GM18508 (cell line): ENCODE measurements around the gene GRB14.
"Not testable (repeated sequence)": the region's sequence is repeated elsewhere in the genome, so short reads cannot be mapped to it uniquely, and the experiment has no call there.

Source experiments
- ATAC-seq: cut with Tn5 transposase; IDR thresholded peaks from one replicate; pipeline ENCODE4 v1.9.1; 2021; ENCODE audit warnings: moderate number of reproducible peaks; ENCODE audit not compliant: insufficient read depth, unreplicated experiment

The GRB14 gene

DNA sequence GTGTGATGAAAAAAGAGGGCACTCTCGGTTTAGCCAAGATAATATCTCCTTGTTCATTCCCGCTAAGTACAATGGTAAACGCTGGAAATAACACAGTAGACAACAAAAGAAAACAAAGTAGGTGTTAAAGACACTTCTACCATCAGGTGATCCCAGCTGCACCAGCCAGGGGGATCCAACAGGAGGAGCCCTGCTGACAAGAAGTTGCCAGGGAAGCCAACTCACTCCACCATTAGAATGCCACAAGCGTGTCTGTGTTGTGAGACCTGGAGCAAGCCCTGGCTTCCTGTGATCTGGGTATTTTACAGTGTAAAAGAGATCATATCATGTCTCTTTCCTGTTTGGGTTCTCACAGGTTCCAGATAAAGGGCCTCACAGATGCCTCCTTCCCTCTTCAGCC is 117.0 kb downstream of the GRB14 start:
- no peak for ATAC-seq

DNA sequence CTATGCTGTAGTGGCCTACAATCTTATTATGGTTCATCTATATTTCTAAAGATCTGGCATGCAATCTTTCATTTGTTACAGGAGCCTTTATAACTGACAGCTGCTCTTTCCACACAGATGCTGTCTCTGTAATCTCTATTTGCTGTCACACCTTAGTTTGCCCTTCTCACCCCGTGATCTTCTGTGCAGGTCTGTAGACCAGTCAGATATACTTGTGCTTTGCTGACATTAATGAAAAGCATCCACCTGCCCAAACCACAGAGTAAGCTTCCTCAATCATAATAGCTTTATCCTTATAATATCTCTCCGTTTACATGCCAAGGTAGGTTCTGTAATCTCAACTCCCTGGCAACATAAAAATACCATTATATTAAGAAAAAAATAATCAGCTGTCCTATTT is 122.4 kb downstream of the GRB14 start:
- ATAC-seq: no peak

DNA sequence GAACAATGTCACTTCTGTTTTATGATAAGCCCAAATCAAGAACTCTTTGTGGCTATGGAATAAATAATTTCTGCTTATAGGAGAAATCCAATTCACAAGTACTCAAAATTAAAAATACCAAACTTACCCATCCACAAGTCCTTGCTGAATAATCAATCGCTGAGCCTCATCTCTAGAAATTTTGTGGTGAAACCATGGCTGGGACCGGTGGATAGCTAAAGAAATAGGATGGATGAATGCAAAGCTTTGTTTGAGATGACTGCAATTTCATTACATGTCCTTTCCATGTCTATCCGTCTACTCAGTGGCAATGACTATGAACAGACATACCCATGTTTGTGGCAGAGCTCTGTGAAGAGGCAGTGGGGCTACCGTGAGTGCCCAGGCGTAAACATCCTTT is 124.4 kb downstream of the GRB14 start:
- ATAC-seq: no peak

DNA sequence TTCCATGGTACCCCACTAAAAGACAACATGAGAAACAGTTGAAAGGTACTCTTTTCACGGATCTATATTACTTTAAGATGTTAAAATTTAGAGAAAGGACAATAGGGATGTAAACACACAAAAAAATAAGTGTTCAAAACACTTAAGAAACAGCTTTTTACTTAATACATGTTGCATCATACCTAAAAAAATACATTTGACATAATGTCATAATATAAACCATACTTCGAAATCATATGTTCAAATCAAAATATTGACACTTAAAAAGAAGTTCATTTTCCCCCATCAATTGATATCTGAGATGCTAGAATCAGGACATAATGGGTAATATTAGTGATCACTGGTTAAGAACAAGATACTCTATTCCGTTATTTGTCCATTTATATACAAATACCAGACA is 124.9 kb downstream of the GRB14 start:
- no peak for ATAC-seq

DNA sequence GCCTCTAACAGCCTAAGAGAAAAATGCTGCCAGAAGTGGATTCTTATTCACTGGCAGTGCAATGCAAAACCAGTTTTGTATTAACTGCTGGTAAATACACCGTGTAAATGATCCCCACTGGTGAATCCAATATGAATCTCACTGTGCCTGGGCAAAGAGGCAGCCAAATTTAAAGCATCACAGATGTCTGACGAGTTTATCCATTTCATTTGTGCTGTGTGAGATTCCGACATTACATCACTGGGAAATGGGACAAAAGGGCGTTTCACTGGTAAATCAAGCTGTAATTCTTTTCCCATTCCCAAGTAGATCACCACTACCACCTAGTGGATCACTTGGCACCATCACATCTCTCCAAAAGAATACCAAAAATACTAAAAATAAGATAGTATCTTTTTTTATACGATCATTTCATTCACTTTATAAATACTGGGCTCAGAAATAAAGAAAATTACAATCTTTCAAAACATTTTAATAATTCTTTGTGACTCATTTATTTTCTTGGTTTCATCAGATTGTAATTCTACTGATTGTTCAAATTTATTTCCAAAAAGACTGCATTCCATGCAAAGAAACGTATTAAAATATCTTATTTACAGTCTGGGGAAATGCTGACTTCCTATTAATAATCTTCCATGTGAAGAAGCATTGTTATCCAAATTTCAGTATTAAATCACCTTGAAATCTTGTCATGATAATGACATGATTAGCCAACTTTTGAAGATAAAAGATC is 125.6 kb downstream of the GRB14 start:
- ATAC-seq: no peak

DNA sequence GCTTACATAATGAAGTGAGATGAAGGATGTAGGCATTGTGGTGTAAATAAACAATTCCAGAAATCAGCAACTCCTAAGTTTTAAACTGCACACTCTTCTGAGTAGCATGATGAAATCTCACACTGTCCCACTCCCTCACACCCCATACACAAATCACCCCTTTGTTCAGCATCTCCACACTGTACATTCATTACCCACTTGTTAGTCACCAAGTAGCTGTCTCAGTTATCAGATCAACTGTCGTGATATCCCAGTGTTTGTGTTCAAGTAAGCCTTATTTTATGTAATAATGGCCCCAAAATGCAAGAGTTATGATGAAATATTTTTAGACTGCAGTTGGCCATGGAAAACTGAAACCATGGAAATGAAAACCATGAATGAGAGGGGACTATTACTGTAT is 135.7 kb downstream of the GRB14 start:
- no peak for ATAC-seq

DNA sequence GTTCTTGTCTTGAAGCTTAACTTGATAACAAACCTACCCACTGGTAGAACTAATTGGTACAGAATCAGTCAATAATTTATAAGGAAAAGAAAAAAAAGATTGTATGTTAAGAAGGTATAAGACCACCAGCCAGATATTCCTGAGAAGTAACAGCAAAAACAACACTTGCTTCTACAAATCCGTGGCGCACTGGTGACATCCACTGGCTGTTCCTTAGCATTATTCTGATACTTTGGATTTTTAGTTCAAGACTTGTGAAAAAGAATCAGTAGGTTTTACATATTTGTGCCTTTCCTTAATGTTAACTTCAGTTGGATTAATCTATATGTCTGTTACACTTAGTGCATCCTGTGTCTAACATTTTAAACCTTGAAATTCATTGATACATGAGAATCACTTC is 141.8 kb downstream of the GRB14 start:
- ATAC-seq: no peak

DNA sequence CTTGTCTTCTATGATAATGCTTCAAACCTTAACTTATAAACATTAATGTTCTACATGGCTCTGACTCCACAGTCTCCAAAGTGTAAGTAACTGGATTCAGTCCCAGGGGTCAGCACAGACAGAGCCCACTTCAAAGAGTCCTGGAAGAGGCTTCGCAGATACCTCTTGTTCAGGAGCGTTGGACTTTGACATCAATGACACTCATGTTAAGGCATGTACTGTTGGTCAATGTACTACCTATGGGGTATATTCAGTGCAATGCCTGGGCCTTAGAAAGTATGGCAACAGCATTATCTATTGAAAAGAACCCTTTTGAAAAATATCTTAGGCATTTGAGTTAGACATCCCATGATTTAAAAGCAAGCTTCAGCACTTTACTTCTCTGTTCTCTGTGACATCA is 143.1 kb downstream of the GRB14 start:
- ATAC-seq: no peak

DNA sequence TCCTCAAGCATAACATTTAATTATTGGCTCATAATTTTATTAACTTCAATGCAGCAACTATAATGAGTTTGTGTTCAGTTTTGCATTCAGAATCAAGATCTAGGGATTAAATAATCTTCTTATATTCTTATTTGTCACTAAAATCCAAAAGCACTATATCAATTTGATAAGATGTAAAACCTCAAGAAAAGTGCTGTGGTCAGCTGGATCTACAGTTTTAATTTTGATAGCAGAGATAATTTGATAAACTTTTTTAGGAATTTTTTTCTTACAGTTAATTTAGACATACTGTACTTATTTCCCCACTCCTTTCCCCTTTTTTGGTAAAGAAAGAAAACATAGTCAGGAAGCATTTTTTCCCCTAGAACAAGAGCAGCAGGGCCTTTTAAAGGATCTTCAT is 146.4 kb downstream of the GRB14 start:
- no peak for ATAC-seq

DNA sequence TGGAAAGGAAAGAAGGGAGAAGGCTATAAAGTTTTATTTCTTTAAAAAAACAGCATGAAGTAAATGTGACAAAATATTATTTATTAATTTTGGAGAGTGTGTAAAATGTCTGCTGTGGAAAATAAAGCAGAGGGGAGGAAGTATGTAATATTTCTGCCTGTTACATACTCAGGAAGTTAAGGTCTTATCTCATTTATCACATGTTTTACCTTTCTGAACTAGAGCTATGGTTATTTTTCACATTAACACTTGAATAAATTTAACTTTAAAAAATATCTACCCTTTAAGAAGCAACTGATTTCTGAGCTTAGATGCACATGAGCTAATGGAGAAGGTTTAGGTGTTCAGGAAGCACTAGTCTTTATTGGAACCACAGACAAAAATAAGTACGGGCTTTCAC is 148.3 kb downstream of the GRB14 start:
- no peak for ATAC-seq

DNA sequence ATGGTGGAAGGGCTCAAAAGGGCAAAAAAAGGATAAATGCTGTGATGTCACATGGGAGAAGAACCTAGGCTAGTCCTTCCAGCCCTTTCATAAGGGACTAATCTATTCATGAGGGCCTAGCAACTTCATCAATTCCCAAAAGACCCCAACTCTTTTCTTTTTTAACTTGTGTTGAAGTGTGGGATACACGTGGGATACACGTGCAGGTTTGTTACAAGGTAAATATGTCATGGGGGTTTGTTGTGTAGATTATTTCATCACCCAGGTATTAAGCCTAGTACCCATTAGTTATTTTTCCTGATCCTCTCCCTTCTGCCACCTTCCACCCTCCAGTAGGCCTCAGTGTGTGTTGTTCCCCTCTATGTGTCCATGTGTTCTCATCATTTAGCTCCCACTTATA is 156.2 kb downstream of the GRB14 start:
- ATAC-seq: not testable (repeated sequence)

DNA sequence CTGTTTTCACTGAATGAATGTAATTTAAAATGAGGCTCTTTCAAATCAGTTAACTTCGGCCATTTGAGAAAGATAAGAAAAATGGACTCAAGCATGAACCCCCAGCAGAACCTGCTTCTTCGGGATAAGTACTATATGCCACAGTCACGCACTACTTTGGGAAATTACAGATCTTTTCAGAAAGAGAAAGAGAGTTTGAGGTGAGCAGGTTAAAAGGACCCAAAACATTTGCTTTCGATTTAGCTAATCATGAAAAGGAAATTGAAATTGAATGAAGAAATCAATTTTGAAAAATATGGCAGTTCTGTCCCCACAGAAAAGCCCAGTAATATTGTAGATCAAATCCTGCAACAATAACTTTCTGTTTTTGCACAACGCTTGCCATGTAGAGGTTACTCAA is 156.9 kb downstream of the GRB14 start:
- no peak for ATAC-seq

DNA sequence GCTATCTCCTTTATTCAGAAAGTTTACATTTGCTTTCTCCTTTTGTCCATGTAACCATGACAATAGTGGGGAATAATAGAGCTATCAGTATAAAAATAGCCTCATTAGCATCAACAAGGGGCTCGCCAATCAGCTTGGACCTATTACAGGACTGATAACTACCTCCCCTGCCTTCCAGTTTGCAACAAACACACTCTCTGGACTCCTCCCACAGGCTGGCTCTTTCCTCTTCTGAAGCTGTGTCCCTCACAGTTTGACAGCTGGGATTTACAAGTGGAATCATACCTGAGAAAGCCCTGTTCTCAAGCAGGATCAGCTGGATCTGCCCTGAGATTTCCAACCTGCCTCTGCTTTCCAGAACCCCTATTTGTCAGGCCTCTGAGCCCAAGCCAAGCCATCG is 162.5 kb downstream of the GRB14 start:
- no peak for ATAC-seq

DNA sequence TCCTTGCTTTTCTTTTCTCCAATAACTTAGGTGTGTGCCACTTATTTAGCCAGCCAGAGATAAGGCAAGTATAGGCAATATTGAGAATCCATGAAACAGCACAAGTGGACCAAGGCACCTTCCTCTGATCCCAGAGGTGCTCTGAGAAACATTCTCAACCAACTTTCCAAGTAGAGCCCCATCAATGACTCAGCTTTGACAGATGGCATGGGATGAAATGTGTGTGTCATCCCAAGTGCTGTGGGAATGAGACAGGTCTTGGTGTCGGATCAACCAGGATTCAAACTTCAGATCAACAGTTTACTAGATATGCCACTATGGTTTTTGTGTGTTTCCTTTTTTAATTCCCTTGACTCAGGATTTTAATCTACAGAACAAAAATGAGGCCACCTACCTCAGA is 164.0 kb downstream of the GRB14 start:
- ATAC-seq: no peak

DNA sequence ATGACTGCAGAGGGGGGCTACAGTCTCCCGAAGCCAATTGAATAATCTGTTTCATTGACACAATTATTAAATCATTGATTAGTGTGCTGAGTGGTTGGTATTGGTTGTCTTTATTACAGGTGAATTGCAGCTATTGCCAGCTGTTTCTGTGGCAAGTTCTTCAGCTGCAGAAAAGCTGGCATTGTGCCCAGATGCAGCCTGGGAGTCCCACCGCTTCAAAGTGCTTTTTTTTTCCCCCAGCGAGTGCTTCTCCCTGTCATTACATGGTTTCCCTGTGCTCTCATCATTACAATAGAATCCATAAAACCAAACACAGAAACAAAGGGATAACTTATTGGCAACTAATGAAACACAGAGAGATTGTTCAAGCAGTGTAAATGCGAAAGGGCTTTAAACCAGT is 164.7 kb downstream of the GRB14 start:
- ATAC-seq: no peak

DNA sequence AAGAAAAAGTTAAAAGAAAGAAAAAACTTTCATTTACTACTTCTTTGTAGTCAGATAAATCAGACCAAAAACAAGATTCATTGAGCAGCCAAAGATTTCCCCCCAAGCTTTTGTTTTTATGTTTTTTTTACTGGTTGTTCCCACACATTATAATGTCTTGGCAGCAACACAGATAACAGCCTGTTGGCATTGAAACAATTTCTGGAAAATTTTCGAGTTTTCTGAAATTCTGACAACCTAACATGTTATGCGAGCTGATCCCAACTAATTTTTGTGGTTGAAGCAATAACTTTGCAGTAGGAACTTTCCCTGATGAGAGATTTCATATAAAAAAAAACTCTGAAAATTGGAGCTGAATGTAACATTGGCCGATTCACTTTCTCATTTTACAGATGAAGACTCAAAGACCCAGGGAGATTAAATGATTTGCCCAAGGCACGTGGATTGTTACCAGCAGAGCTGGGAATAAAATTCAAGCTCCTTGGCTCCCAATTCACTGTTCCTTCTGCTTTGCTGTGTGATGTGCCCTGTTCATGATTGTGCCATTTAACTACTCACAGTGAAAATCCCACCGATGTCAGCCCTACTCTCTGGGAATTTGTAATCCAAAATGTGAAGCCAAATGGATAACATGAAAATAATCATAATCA is 167.5 kb downstream of the GRB14 start:
- no peak for ATAC-seq

DNA sequence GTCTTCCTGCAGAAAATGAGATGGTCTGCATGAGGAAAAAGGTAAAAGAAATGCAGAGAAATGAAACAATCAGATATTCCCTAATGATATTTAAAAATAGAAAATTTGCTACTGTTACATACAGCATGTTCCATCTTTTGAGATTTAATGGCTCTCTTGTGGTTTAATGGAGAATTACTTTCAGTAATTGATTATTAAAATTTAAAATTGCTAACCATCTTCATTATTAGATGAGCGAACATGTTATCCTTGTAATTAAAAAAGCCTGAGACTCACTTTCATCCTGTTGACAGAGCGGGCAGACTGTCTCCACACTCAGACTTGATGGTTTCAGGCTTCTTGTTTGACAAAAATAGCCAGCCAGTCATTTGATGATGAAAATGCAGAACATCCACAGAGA is 171.0 kb downstream of the GRB14 start:
- no peak for ATAC-seq

DNA sequence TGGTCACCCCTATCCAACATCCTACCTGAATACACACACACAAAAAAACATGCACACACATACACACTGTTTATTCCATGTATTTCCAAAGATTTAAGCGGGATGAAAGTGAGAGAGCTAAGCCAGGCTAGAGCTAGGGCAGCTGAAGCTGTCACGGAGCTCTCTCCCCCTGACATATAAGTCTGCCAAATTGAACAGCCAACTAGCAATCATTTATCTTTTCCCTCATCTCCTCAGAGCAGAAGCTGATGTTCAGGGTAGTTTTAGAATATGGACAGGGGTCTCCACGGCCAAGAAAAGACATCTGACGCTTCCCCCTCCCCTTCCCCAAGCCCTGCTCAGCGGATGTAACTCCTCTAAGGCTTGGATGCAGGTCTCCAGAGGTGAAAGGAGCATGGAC is 171.6 kb downstream of the GRB14 start:
- ATAC-seq: no peak

DNA sequence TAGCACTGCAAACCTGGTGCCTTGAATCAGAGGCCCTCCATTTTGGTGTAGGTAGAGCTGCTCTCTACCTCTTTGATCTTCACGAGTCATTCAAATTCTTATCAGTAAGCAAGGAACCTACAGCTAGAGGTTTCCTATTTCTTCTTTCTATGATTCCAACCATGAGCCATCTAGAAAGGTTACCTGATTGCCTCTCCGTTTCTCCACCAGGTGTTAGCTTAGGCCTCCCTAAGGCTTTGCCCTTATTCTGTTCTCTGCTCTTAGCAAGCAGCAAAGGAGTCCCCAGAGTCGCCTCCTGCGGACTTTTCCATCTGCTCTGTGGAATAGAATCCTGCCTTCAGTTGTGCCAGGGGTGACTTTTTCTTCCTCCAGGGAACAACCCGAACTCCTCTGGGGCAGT is 173.6 kb downstream of the GRB14 start:
- no peak for ATAC-seq
